CD4-positive, alpha-beta T cell treated with Interferon alpha-2 for 1 hour (primary cell): ENCODE results near the gene OSBP2.
"Not testable (repeated sequence)": the region's sequence is repeated elsewhere in the genome, so short reads cannot be mapped to it uniquely, and the experiment has no call there.

Source experiments
- DNase-seq, 2 donors: peaks; one replicate each; pipeline ENCODE4 v3.0.0-alpha.2; 2020 to 2022

OSBP2 gene

DNA sequence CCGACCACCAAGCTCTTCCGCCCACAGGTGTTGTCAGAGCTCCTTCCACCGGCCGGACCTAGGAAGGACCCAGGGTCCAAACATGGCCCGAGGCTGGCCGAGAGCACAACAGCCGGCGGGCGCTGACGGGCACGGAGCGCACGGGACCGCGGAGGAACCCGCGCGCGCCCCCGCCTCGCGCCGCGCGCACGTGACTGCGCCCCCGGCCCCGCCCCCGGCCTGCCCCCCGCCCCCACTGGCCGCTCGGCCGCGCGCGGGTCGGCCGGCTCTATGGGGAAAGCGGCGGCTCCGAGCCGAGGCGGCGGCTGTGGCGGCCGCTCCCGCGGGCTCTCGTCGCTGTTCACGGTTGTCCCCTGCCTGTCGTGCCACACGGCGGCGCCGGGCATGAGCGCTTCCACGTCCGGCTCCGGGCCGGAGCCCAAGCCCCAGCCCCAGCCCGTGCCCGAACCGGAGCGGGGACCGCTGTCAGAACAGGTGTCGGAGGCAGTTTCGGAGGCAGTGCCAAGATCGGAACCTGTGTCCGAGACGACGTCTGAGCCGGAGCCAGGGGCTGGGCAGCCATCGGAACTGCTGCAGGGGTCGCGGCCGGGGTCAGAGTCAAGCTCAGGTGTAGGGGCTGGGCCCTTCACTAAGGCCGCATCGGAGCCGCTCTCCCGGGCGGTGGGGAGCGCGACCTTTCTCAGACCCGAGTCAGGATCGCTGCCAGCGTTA, at the start of gene OSBP2:
Gene OSBP2, plus strand, starts transcription at position 235 of the 711 bp plus-strand sequence. Its CDS starts 36 bp downstream, at position 271.
- DNase-seq, result peak; percentile 6 to 37

- DNase-seq, result no peak
Measured at GRCh38 chr22:30646518-30647160, 48.0 kb upstream of the OSBP2 start.

DNA sequence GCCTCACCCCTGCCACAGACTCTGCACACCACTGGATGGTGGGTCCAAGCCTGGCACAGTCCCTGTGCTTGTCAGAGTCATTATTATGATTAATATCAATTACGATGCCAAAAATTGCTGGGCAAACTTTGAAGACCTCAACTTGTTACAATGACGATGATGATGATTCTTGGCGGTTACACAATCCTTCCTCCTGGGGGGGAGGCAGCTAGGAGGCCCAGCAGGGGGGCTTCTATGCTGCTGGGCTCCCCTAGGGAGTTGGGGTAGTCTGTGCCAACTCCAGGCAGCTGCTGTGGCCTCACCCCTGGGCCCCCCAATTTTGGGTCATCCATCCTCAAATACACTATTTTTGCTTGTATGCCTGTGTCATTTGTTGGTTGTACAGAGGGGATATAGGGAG, 47.1 kb upstream of the OSBP2 start:
- DNase-seq, result no peak

- DNase-seq, result no peak
Measured at GRCh38 chr22:30648825-30649224, 45.8 kb upstream of the OSBP2 start.

DNA sequence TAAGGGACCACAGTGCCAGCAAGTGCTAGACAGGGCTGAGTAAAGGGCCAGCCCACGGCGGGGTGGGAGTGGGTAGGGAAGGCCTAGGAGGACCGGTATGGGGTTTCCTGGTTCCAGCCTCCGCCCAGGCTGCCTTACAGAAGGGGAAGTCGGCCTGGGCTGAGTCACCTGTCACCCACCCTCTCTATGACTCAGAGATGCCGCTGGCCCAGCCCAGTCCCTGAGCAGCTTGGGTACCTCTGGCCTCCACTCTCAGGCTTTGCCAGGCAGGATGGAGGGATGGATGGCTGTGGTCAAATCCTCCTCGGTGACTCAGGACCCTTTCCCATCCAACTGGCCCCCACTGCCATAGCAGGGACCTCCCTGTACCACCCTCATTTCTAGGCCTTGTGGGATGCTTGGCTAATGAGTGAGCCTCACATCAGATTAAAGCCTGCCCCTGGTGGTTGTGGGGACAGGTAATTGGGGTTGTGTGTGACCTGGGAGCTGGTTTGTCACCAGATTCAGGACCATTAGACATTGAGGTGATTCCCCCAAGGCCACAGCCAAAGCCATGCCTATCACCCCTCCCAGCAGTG, 45.2 kb upstream of the OSBP2 start:
- peak; percentile 53 to 65 for DNase-seq

DNA sequence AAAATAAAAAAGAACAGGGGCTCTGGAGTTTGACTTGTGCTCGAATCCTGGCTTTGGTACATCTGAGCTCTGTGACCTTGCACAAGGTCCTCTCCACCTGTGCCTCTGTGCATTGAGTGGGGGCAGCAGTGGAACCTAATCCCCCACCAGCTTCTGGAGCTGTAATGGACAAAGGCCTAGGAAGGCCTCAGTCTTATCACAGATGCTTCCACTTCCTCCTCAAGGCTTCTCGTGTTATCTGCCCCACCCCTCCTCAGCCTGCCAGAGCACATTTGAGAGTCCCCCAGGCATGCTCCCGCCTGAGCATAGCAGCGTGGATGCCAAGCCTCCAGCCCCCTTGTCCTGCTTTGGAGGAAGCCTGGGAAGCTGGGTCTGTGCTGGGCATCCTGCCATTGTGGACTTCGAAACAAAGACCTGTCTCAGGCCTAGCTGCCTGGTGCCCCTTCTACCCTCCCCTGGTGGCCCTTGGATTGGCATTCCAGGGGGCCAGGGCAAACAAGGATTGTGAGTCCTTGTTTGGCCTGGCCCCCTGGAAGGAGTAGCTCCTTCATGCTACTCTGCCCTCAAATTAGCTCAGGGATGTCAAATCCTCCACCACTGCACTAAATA, 44.1 kb upstream of the OSBP2 start:
- DNase-seq, result no peak

- no peak for DNase-seq
Measured at GRCh38 chr22:30652852-30653251, 41.8 kb upstream of the OSBP2 start.

GRCh38 chr22:30654361-30654760, 40.3 kb upstream of the OSBP2 start:
- DNase-seq, result no peak

- DNase-seq, result no peak
Measured at GRCh38 chr22:30655532-30655931, 39.1 kb upstream of the OSBP2 start.

GRCh38 chr22:30662040-30662439, 32.6 kb upstream of the OSBP2 start:
- DNase-seq, result no peak

- DNase-seq, result no peak
Measured at GRCh38 chr22:30664798-30665197, 29.9 kb upstream of the OSBP2 start.

- no peak for DNase-seq
Measured at GRCh38 chr22:30665266-30665665, 29.4 kb upstream of the OSBP2 start.

- no peak for DNase-seq
Measured at GRCh38 chr22:30665786-30666185, 28.9 kb upstream of the OSBP2 start.

- DNase-seq, result peak in 1 of 2 donors; percentile 5
Measured at GRCh38 chr22:30667107-30667493, 27.6 kb upstream of the OSBP2 start.

GRCh38 chr22:30667494-30668385, 26.9 kb upstream of the OSBP2 start, which contains the start of gene DUSP18:
Gene DUSP18, minus strand, starts transcription at chr22:30667875. Its CDS starts 3,872 bp downstream, at chr22:30664003.
- DNase-seq, result peak; percentile 91 to 96

- DNase-seq, result no peak
Measured at GRCh38 chr22:30668386-30668710, 26.3 kb upstream of the OSBP2 start.

GRCh38 chr22:30671071-30671470, 23.6 kb upstream of the OSBP2 start:
- DNase-seq, result no peak

DNA sequence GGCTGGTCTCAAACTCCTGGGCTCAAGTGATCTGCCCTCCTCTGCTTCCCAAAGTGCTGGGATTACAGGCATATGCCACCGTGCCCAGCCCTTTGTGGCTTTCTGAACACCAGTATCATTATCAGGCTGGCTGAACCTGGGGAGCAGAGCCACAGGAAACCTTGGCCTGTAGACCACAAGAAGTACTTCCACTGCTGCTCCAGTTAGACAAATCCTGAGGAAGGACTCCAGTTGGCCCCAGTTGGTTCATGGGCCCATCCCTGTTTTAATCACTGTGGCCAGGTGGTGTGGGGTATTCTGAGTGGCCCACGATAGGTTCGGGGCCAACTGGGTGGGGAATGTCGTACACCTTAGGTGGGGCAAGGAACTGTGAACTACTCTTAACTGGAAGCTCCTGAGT, 21.5 kb upstream of the OSBP2 start:
- DNase-seq, result no peak

DNA sequence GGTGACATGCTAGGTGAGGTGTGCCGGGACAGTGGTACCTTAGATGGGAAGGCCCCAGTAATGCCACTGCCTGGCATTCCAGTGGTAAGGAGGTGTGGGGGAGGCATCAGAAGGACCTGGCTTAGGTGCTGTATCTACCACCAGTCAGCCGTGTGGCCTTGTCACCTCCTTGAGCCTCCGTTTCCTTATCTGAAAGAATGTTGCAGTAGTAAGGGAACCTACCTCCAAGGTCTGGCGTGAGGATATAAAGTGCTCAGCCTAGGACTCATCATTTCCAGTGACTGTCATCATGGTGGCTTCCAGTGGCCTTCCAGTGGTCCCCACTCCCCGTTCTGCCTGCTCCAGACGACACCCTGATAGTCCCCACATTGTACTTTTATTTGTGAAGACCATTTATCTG, 20.2 kb upstream of the OSBP2 start:
- no peak for DNase-seq

GRCh38 chr22:30675436-30675835, 19.2 kb upstream of the OSBP2 start:
- DNase-seq, result no peak

- DNase-seq, result not testable (repeated sequence)
Measured at GRCh38 chr22:30676565-30676964, 18.1 kb upstream of the OSBP2 start.

GRCh38 chr22:30679895-30680690, 14.6 kb upstream of the OSBP2 start:
- not testable (repeated sequence) for DNase-seq
